Measurements from ENCODE around the gene ELL. TPM values are rescaled to one million over a fixed set of nuclear protein-coding genes. Genes with fewer than 3 reads are reported as not detected.

Gene ELL
- total and polyA plus RNA-seq, 9 of the 15 experiments (the other 6 are each of a cell fraction or from before 2014, with no cell fraction given), result 0.24 to 22.5 (median 4.1) TPM

DNA sequence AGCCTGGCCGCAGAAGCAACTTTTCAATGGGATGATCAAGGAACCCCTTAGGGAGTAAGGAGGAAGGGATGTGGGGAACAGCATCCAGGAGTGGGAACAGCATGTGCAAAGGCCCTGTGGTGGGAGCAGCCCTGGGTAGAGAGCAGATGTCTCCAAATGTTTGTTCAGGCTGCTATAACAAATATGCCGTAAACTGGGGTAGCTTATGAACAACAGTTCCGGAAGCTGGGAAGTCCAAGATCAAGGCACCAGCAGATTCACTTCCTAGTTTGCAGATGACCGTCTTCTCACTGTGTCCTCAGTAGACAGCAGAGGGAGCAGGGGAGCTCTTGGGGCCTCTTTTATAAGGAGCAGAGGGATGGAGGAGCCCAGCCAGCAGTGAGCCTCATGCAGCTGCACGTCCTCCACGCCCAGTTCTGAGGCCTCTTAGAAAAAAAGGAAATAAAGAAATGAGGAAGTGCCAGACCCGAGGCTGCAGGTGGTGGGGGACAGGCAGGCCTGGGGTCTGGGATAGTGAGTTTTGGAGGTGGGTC lies 120.2 kb downstream of the ELL start (continued):
- TF ChIP-seq TBL1XR1 (IDR thresholded peaks at IDR 0.05; ENCODE audit: low read length in 2 of 2), result no peak
- TF ChIP-seq, protein P1, sequence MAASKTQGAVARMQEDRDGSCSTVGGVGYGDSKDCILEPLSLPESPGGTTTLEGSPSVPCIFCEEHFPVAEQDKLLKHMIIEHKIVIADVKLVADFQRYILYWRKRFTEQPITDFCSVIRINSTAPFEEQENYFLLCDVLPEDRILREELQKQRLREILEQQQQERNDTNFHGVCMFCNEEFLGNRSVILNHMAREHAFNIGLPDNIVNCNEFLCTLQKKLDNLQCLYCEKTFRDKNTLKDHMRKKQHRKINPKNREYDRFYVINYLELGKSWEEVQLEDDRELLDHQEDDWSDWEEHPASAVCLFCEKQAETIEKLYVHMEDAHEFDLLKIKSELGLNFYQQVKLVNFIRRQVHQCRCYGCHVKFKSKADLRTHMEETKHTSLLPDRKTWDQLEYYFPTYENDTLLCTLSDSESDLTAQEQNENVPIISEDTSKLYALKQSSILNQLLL (CRISPR knock-in tag; IDR thresholded peaks at IDR 0.05; ENCODE audit: borderline replicate concordance), result no peak
- TF ChIP-seq, protein P2, sequence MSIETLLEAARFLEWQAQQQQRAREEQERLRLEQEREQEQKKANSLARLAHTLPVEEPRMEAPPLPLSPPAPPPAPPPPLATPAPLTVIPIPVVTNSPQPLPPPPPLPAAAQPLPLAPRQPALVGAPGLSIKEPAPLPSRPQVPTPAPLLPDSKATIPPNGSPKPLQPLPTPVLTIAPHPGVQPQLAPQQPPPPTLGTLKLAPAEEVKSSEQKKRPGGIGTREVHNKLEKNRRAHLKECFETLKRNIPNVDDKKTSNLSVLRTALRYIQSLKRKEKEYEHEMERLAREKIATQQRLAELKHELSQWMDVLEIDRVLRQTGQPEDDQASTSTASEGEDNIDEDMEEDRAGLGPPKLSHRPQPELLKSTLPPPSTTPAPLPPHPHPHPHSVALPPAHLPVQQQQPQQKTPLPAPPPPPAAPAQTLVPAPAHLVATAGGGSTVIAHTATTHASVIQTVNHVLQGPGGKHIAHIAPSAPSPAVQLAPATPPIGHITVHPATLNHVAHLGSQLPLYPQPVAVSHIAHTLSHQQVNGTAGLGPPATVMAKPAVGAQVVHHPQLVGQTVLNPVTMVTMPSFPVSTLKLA (conservative IDR thresholded peaks at IDR 0.05), result 0 out of 4 replicates have a peak, but pooled peaks of 1 of the 2 experiments have one; percentile 41
- TF ChIP-seq GABPA (tag; conservative IDR thresholded peaks at IDR 0.05; ENCODE audit: low read depth), result 0 out of 2 replicates have a peak, but pooled peaks have one; percentile 21
- TF ChIP-seq, protein P3, sequence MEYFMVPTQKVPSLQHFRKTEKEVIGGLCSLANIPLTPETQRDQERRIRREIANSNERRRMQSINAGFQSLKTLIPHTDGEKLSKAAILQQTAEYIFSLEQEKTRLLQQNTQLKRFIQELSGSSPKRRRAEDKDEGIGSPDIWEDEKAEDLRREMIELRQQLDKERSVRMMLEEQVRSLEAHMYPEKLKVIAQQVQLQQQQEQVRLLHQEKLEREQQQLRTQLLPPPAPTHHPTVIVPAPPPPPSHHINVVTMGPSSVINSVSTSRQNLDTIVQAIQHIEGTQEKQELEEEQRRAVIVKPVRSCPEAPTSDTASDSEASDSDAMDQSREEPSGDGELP (CRISPR knock-in tag; IDR thresholded peaks at IDR 0.05; ENCODE audit: borderline replicate concordance), result peak; percentile 66; the same call in 1 of the 2 replicates
- TF ChIP-seq, protein P4, sequence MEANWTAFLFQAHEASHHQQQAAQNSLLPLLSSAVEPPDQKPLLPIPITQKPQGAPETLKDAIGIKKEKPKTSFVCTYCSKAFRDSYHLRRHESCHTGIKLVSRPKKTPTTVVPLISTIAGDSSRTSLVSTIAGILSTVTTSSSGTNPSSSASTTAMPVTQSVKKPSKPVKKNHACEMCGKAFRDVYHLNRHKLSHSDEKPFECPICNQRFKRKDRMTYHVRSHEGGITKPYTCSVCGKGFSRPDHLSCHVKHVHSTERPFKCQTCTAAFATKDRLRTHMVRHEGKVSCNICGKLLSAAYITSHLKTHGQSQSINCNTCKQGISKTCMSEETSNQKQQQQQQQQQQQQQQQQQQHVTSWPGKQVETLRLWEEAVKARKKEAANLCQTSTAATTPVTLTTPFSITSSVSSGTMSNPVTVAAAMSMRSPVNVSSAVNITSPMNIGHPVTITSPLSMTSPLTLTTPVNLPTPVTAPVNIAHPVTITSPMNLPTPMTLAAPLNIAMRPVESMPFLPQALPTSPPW (CRISPR knock-in tag; IDR thresholded peaks at IDR 0.05), result peak; percentile 35
- TF ChIP-seq RBFOX2 (IDR thresholded peaks at IDR 0.05; ENCODE audit: low read depth, low read length), result 0 out of 2 replicates have a peak, but pooled peaks have one; percentile 24
- peak; percentile 96 for TF ChIP-seq ZNF12 (CRISPR knock-in tag; IDR thresholded peaks at IDR 0.05)
- TF ChIP-seq L3MBTL2 (IDR thresholded peaks at IDR 0.05), result peak; percentile 56
- TF ChIP-seq GABPB1 (CRISPR knock-in tag; IDR thresholded peaks at IDR 0.05), result no peak
- peak; percentile 69 for TF ChIP-seq ZBTB7A (IDR thresholded peaks at IDR 0.05; ENCODE audit: borderline replicate concordance, control insufficient read depth, low read depth, low read length)
- peak; percentile 59; the same call in 1 of the 2 replicates for TF ChIP-seq SMARCE1 (IDR thresholded peaks at IDR 0.05)
- 0 out of 2 replicates have a peak, but pooled peaks have one; percentile 83 for TF ChIP-seq PTBP1 (IDR thresholded peaks at IDR 0.05; ENCODE audit: low read depth, low read length)
- peak in 1 of 2 experiments; percentile 25; a peak in 2 of 4 replicates for TF ChIP-seq FOXK2 (conservative IDR thresholded peaks at IDR 0.05 in 1 of 2, IDR thresholded peaks at IDR 0.05 in 1 of 2; ENCODE audit: low read depth in 2 of 2)
- no peak for TF ChIP-seq NFXL1 (CRISPR knock-in tag; IDR thresholded peaks at IDR 0.05)
- 0 out of 2 replicates have a peak, but pooled peaks have one; percentile 37 for TF ChIP-seq ATF7 (IDR thresholded peaks at IDR 0.05)
- no peak for TF ChIP-seq TCFL5 (CRISPR knock-in tag; conservative IDR thresholded peaks at IDR 0.05)
- 0 out of 2 replicates have a peak, but pooled peaks have one; percentile 55 for TF ChIP-seq ELF2 (CRISPR knock-in tag; IDR thresholded peaks at IDR 0.05)
- 0 out of 2 replicates have a peak, but pooled peaks have one; percentile 26 for TF ChIP-seq KLF16 (IDR thresholded peaks at IDR 0.05)
- no peak for TF ChIP-seq ETS2 (tag; IDR thresholded peaks at IDR 0.05; ENCODE audit: borderline replicate concordance, poor library complexity, severe bottlenecking)
- 0 out of 2 replicates have a peak, but pooled peaks have one; percentile 18 for TF ChIP-seq ARID1B (IDR thresholded peaks at IDR 0.05)
- TF ChIP-seq FOXM1 (IDR thresholded peaks at IDR 0.05; ENCODE audit: low read depth), result no peak
- TF ChIP-seq FOXM1 (CRISPR knock-in tag; IDR thresholded peaks at IDR 0.05; ENCODE audit: low read depth), result no peak
- no peak for TF ChIP-seq CBX1 (IDR thresholded peaks at IDR 0.05; ENCODE audit: low read depth)
